ENCODE results near the gene TAF4B. TPM values are rescaled to one million over a fixed set of nuclear protein-coding genes. Genes with fewer than 3 reads are reported as not detected.
"Not testable (repeated sequence)": the region's sequence is repeated elsewhere in the genome, so short reads cannot be mapped to it uniquely, and the experiment has no call there.

TAF4B gene
- total and polyA plus RNA-seq, 9 donors, result 5.0 to 19.1 (median 7.8) TPM

GRCh38 chr18:26252411-26252810 lies 26.2 kb downstream of the TAF4B start:
- no peak for DNase-seq
- H3K4me3 ChIP-seq, result no peak overlapping the region
- H3K27me3 ChIP-seq, result no peaks in the 10 kb centered on the region
- H3K27ac ChIP-seq, result no peak overlapping the region
- TF ChIP-seq EP300 (IDR thresholded peaks at IDR 0.05) (no peak), POLR2A (IDR thresholded peaks at IDR 0.05) (no peak)
- TF ChIP-seq, protein P1, sequence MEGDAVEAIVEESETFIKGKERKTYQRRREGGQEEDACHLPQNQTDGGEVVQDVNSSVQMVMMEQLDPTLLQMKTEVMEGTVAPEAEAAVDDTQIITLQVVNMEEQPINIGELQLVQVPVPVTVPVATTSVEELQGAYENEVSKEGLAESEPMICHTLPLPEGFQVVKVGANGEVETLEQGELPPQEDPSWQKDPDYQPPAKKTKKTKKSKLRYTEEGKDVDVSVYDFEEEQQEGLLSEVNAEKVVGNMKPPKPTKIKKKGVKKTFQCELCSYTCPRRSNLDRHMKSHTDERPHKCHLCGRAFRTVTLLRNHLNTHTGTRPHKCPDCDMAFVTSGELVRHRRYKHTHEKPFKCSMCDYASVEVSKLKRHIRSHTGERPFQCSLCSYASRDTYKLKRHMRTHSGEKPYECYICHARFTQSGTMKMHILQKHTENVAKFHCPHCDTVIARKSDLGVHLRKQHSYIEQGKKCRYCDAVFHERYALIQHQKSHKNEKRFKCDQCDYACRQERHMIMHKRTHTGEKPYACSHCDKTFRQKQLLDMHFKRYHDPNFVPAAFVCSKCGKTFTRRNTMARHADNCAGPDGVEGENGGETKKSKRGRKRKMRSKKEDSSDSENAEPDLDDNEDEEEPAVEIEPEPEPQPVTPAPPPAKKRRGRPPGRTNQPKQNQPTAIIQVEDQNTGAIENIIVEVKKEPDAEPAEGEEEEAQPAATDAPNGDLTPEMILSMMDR (IDR thresholded peaks at IDR 0.05), result no peak
- H3K9me3 ChIP-seq, result no peaks in the 10 kb centered on the region
- no peaks in the 10 kb centered on the region for H3K36me3 ChIP-seq
- H3K4me1 ChIP-seq (ENCODE audit: insufficient read depth), result no peaks in the 10 kb centered on the region
- WGBS, 3 donors, result 88 to 94% (median 89%) methylated on average over 3 of the region's 3 CpGs
- intact Hi-C loops (cut with DNase I), result loop anchor here in 1 of 4 donors (10.0 kb wide), 1 partner anchor 1288 kb away; no protein-coding TSS in a partner anchor

GRCh38 chr18:26254808-26255207 lies 28.6 kb downstream of the TAF4B start:
- not testable (repeated sequence) for DNase-seq; H3K27me3 ChIP-seq; H3K36me3 ChIP-seq; H3K4me1 ChIP-seq (ENCODE audit: insufficient read depth); H3K9me3 ChIP-seq; H3K4me3 ChIP-seq; H3K27ac ChIP-seq
- intact Hi-C loops (cut with DNase I), result loop anchor here in 1 of 4 donors (10.0 kb wide), 1 partner anchor 1290 kb away; no protein-coding TSS in a partner anchor

DNA sequence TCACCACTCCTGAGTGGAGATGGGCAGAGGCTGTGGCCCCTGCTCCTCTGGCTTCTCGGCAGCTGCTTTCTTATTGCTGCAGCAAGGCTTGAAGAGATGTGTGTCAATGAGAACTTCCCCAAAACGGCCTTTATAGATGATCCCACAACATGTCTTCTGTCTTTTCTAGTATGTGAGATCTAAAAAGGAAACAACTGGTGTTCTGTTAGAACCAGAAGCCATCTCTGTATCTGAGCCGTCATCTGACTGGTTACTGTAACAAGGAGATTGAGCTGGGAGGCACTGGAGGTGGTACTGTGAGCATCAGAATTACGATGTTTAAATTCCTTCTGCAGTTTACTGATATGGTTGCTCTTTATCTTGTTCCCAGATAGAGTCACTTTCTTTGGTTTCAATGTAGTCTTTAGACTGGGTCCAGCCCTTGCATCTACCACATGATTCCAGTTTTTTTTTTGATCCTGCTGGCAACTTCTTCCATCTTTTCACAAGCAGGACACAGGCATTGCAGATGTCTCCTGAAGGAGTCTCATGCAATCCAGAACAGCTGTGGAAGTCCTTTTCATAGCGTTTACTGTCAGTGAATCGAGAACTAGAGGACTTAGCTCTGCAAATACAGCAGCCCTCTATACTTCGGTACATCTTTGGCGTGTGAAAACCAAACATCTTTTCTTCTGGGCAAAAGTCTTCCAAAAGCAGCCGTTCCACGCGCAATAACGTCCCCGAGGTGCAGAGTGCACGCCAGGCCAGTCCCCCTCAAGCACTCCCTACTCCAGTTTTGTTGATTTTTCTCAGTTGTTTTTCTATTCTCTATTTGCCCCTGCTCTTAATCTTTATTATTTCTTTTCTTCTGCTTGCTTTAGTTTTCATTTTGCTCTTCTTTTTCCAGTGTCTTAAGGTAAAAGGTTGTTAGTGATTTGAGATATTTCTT lies 29.7 kb downstream of the TAF4B start:
- no peak overlapping the region for H3K4me3 ChIP-seq
- no peaks in the 10 kb centered on the region for H3K36me3 ChIP-seq
- TF ChIP-seq EP300 (IDR thresholded peaks at IDR 0.05) (no peak), POLR2A (IDR thresholded peaks at IDR 0.05) (no peak)
- TF ChIP-seq, protein P1 (IDR thresholded peaks at IDR 0.05), result no peak
- H3K4me1 ChIP-seq (ENCODE audit: insufficient read depth), result no peaks in the 10 kb centered on the region
- DNase-seq, result no peak
- WGBS, 3 donors, result 48 to 76% (median 57%) methylated on average over 14 of the region's 14 CpGs
- H3K9me3 ChIP-seq, result no peaks in the 10 kb centered on the region
- no peak overlapping the region for H3K27ac ChIP-seq
- intact Hi-C loops (cut with DNase I), result loop anchor here in 1 of 4 donors (10.0 kb wide), 1 partner anchor 1291 kb away; no protein-coding TSS in a partner anchor
- H3K27me3 ChIP-seq, result no peaks in the 10 kb centered on the region

- no peak overlapping the region for H3K27ac ChIP-seq
- H3K4me3 ChIP-seq, result no peak overlapping the region
- no peaks in the 10 kb centered on the region for H3K27me3 ChIP-seq
- WGBS, 3 donors, result 92 to 95% (median 94%) methylated on average over 3 of the region's 3 CpGs
- intact Hi-C loops (cut with DNase I), result loop anchor here in 1 of 4 donors (10.0 kb wide), 1 partner anchor 1294 kb away; no protein-coding TSS in a partner anchor
- TF ChIP-seq EP300 (IDR thresholded peaks at IDR 0.05) (no peak), POLR2A (IDR thresholded peaks at IDR 0.05) (no peak)
- TF ChIP-seq, protein P1 (IDR thresholded peaks at IDR 0.05), result no peak
- DNase-seq, result no peak
- no peaks in the 10 kb centered on the region for H3K36me3 ChIP-seq
- no peaks in the 10 kb centered on the region for H3K9me3 ChIP-seq
- H3K4me1 ChIP-seq (ENCODE audit: insufficient read depth), result no peaks in the 10 kb centered on the region
Observed at GRCh38 chr18:26258711-26259110, 32.5 kb downstream of the TAF4B start.

- intact Hi-C loops (cut with DNase I), result loop anchor here in 1 of 4 donors (10.0 kb wide), 1 partner anchor 1295 kb away; no protein-coding TSS in a partner anchor
- H3K9me3 ChIP-seq; H3K4me1 ChIP-seq (ENCODE audit: insufficient read depth); H3K27ac ChIP-seq; H3K4me3 ChIP-seq; H3K27me3 ChIP-seq; DNase-seq; H3K36me3 ChIP-seq: not testable (repeated sequence)
- WGBS, 3 donors, result 98 to 100% (median 100%) methylated on average over 2 to 4 of the region's 4 CpGs
Observed at GRCh38 chr18:26259416-26259815, 33.2 kb downstream of the TAF4B start.

Measured in ovary (tissue), 9 donors.